K562 (cell line): Measurements from ENCODE around the gene SLC2A6. TPM values are rescaled to one million over a fixed set of nuclear protein-coding genes. Genes with fewer than 3 reads are reported as not detected.

ENCODE experiments used
- ATAC-seq: fragments of 200-7000 bp; cut with Tn5 transposase; 3 replicates; pipeline ENCODE4 v1.9.1; 2020; ENCODE audit warnings: moderate library complexity
- BruUV-seq: library from RNA; stranded (reverse); fragments of 400-500 nt; replicated peaks from 2 replicates; lab custom pipeline; 2021; lab: Mats Ljungman, UMichigan
- CTCF ChIA-PET: fragments of 300-600 bp; formaldehyde crosslinking; extraction: SDS; loops from one replicate; lab custom pipeline; 2021; ENCODE audit warnings: low intra/inter-chr PET ratio; lab: Yijun Ruan, JAX
- POLR2A ChIA-PET: fragments of 300-600, 350-650 bp; sonication (Branson Sonifier 250); formaldehyde crosslinking; extraction: SDS; loops from one replicate; lab custom pipeline; 2021; ENCODE audit warnings: antibody characterized with exemption, inconsistent platforms; lab: Yijun Ruan, JAX
- DNase-seq, 4 experiments: peaks; one replicate each; pipeline versions ENCODE4 v3.0.0 to v3.0.0-alpha.2; 2011 to 2018; ENCODE audit warnings: low spot score in 3 of 4, mixed read lengths in 3 of 4; ENCODE audit errors: extremely low read depth in 1 of 4
- FAIRE-seq: peaks from 2 replicates; lab custom pipeline; 2011; peaks lifted over from hg19 to GRCh38; lab: Jason Lieb, UNC
- H2AFZ ChIP-seq: 2 replicates; pipeline ENCODE4 v1.6.0; 2011; ENCODE audit warnings: low read depth, low read length, control low read depth, inconsistent platforms
- H3K27ac ChIP-seq: fragments of 200-600 bp; 3 replicates; pipeline ENCODE4 v1.8.0; 2011; ENCODE audit warnings: low read depth, mild to moderate bottlenecking, control low read depth, inconsistent platforms, low read length, moderate library complexity, mixed read lengths; ENCODE audit errors: extremely low read depth
- H3K27me3 ChIP-seq, 2 experiments: fragments of 300-600 bp in 1 of 2; 2 replicates in 1 of 2; 3 replicates in 1 of 2; pipeline versions ENCODE4 v1.6.0 to v1.8.0; 2011; ENCODE audit warnings: inconsistent platforms in 2 of 2, low read length in 2 of 2, mild to moderate bottlenecking in 1 of 2, mixed read lengths in 1 of 2, moderate library complexity in 1 of 2; ENCODE audit not compliant: control insufficient read depth in 2 of 2, insufficient read depth in 2 of 2
- H3K36me3 ChIP-seq: fragments of 300-600 bp; 3 replicates; pipeline ENCODE4 v1.8.0; 2011; ENCODE audit warnings: mild to moderate bottlenecking, low read length, inconsistent platforms; ENCODE audit not compliant: control insufficient read depth, insufficient read depth
- H3K4me1 ChIP-seq, 2 experiments: fragments of 200-600 bp in 1 of 2; replicated peaks in 1 of 2; 2 replicates in 1 of 2; 3 replicates in 1 of 2; pipeline versions ENCODE4 v1.5.1 to v1.8.0; 2011; ENCODE audit warnings: inconsistent platforms in 2 of 2, low read length in 2 of 2, mild to moderate bottlenecking in 1 of 2, mixed read lengths in 1 of 2, moderate library complexity in 1 of 2; ENCODE audit not compliant: control insufficient read depth in 2 of 2, insufficient read depth in 2 of 2
- H3K4me2 ChIP-seq: 2 replicates; pipeline ENCODE4 v1.6.1; 2011; ENCODE audit warnings: low read length, control low read depth, inconsistent platforms, mixed read lengths; ENCODE audit not compliant: insufficient read depth
- H3K4me3 ChIP-seq: fragments of 200-600 bp; sonication (generic), shearing (Covaris generic); 2 replicates; pipeline ENCODE4 v1.5.1; 2016; ENCODE audit warnings: control low read depth, inconsistent platforms
- H3K79me2 ChIP-seq: fragments of 200-600 bp; 3 replicates; pipeline ENCODE4 v1.8.0; 2011; ENCODE audit warnings: low read length, inconsistent platforms; ENCODE audit not compliant: control insufficient read depth, insufficient read depth
- H3K9ac ChIP-seq, 2 experiments: 2 replicates each; pipeline versions ENCODE4 v1.6.0 to v1.6.1; 2011; ENCODE audit warnings: low read depth in 2 of 2, low read length in 2 of 2, control low read depth in 1 of 2, inconsistent platforms in 1 of 2, mild to moderate bottlenecking in 1 of 2, mixed read lengths in 1 of 2; ENCODE audit not compliant: insufficient read depth in 1 of 2
- H3K9me1 ChIP-seq: one replicate; pipeline ENCODE4 v1.6.0; 2011; ENCODE audit warnings: inconsistent platforms, mild to moderate bottlenecking, low read length, moderate library complexity; ENCODE audit not compliant: control insufficient read depth, insufficient read depth
- H3K9me3 ChIP-seq: replicated peaks from 2 replicates; pipeline ENCODE4 v1.5.1; 2011; ENCODE audit warnings: low read depth, low read length, inconsistent platforms; ENCODE audit not compliant: control insufficient read depth, insufficient read depth
- H4K20me1 ChIP-seq: replicated peaks from 2 replicates; pipeline ENCODE4 v1.6.1; 2011; ENCODE audit warnings: low read length, inconsistent platforms, mixed read lengths; ENCODE audit not compliant: control insufficient read depth, insufficient read depth
- E2F6 ChIP-seq, 2 experiments: IDR thresholded peaks; 2 replicates each; pipeline ENCODE4 v1.6.1; 2011; ENCODE audit warnings: borderline replicate concordance in 1 of 2, control low read depth in 1 of 2, low read depth in 1 of 2, low read length in 1 of 2, mild to moderate bottlenecking in 1 of 2, mixed read lengths in 1 of 2, moderate library complexity in 1 of 2; ENCODE audit not compliant: insufficient read depth in 1 of 2, insufficient read length in 1 of 2, poor library complexity in 1 of 2, severe bottlenecking in 1 of 2; ENCODE audit errors: extremely low read depth in 1 of 2
- THAP12 ChIP-seq: fragments of 250-450 bp; sonication (Bioruptor Pico); IDR thresholded peaks from 2 replicates; pipeline ENCODE4 v1.9.0; 2021; ENCODE audit warnings: mild to moderate bottlenecking, inconsistent platforms
- WGBS: fragments of 100-300 bp; shearing (Covaris generic); methylation state at CpG from one replicate; pipeline ENCODE4 v1.1.6; 2016; ENCODE audit warnings: low coverage, mixed read lengths; ENCODE audit not compliant: insufficient coverage; ENCODE audit errors: missing lambda C conversion rate; 5-methylcytosine and 5-hydroxymethylcytosine counted together
- in situ Hi-C: fragments of 300-500 bp; cut with MboI; formaldehyde crosslinking; loops from 4 replicates; pipeline ENCODE4 v1.15.0; 2018; ENCODE audit warnings: inconsistent platforms, mixed read lengths
- intact Hi-C: fragments of 100-400 bp; cut with micrococcal nuclease; formaldehyde crosslinking; loops from 2 replicates; pipeline ENCODE4 v1.14.2; 2022
- polyA plus RNA-seq, 8 experiments: library from polyadenylated mRNA; depleted of rRNA in 4 of 8; stranded (reverse) in 5 of 8; unstranded in 3 of 8; fragments of >200 nt; fragmentation: Nextera tagmentation in 2 of 8; fragmentation: Illumina TruSeq in 1 of 8; extraction: Ambion mirVana in 2 of 8; extraction: Trizol in 1 of 8; gene quantifications; 2 replicates each; pipeline versions ENCODE4 v1.2.1 to v1.2.3, GENCODE V29; 2011 to 2014; ENCODE audit warnings: inconsistent platforms in 1 of 8, missing spikeins in 1 of 8
- total RNA-seq, 7 experiments: library from RNA; depleted of rRNA in 6 of 7; stranded (reverse); fragments of >200 nt in 6 of 7; fragmentation: Illumina TruSeq in 2 of 7; extraction: Trizol in 2 of 7; gene quantifications; 2 replicates each; pipeline versions ENCODE4 v1.2.1 to v1.2.3, GENCODE V29; 2011 to 2021; ENCODE audit warnings: low replicate concordance in 1 of 7

The SLC2A6 gene
- total and polyA plus RNA-seq, 9 of the 15 experiments (the other 6 are each of a cell fraction or from before 2014, with no cell fraction given), result 0.04 to 0.38 (median 0.09) TPM; not detected in 3

- H3K4me1 ChIP-seq, result peaks cover 0 to 21% of the 10 kb centered on the region in 2 experiments; a peak in 2 of 5 replicates
- FAIRE-seq (no peak), DNase-seq (no peak), ATAC-seq (no peak)
- H3K9ac ChIP-seq, result no peak overlapping the region; a peak in 1 of 4 replicates
- no peaks in the 10 kb centered on the region for H3K9me1 ChIP-seq
- 0% methylated on average over 9 of the region's 9 CpGs for WGBS
- intact Hi-C loops, result no loop called here
- H3K9me3 ChIP-seq, result peaks cover 6% of the 10 kb centered on the region; the same call in 1 of the 2 replicates
- no peak overlapping the region for H3K4me3 ChIP-seq
- ChIA-PET POLR2A (no interaction called here), CTCF (no interaction called here)
- H4K20me1 ChIP-seq, result peaks cover 2% of the 10 kb centered on the region
- no peaks in the 10 kb centered on the region; the same call in 2 of the 3 replicates for H3K36me3 ChIP-seq
- no TSS peak for BruUV-seq
- in situ Hi-C loops, result no loop called here
- TF ChIP-seq E2F6 (IDR thresholded peaks at IDR 0.05; ENCODE audit: borderline replicate concordance in 1 of 2, extremely low read depth in 1 of 2, insufficient read depth in 1 of 2, insufficient read length in 1 of 2, low read depth in 1 of 2, low read length in 1 of 2, poor library complexity in 1 of 2, severe bottlenecking in 1 of 2) (peak in 1 of 2 experiments; percentile 28), THAP12 (CRISPR knock-in tag) (no peak)
- no peaks in the 10 kb centered on the region for H3K79me2 ChIP-seq
- no peak overlapping the region for H2AFZ ChIP-seq
- H3K4me2 ChIP-seq, result no peak overlapping the region
- H3K27ac ChIP-seq, result no peak overlapping the region
- H3K27me3 ChIP-seq, result peaks cover 31 to 81% of the 10 kb centered on the region in 2 experiments
These were observed 38.1 kb upstream of the SLC2A6 start for GRCh38 chr9:133516961-133517350.
